ENCODE data around the gene RNF11. TPM values are rescaled to one million over a fixed set of nuclear protein-coding genes. Genes with fewer than 3 reads are reported as not detected.

RNF11 gene
- total RNA-seq, 1 donor from 2014 or later: 120 TPM

DNA sequence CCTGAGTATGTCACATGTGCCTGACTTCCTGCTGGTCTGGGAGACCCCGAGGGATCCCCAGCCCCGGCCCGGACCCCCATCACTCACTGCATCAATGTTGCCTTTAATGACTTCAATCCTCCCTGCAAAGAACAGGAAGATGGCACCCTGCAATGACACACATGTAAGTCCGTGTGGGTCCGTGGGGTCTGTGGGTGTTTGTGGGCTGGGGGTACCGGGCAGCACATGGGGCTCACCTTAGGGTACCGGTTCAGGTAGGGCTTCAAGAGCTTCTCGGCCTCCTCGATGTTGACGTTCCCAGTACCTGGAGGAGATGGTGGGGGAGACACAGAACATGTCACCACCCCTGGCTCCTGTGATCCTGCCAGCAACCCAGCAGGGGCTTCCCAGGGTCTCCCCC is 66.2 kb downstream of the RNF11 start:
- ATAC-seq (no peak), DNase-seq (ENCODE audit: missing footprints) (no peak)
- intact Hi-C loops (cut with DNase I): no loop called here

GRCh38 chr1:51302746-51303145 is 66.7 kb downstream of the RNF11 start:
- ATAC-seq (no peak), DNase-seq (ENCODE audit: missing footprints) (no peak)
- intact Hi-C loops (cut with DNase I): no loop called here

- no peak for ATAC-seq
- intact Hi-C loops (cut with DNase I): no loop called here
- no peak for DNase-seq (ENCODE audit: missing footprints)
Measured at GRCh38 chr1:51303315-51303714, 67.2 kb downstream of the RNF11 start.

- intact Hi-C loops (cut with DNase I): no loop called here
- ATAC-seq (no peak), DNase-seq (ENCODE audit: missing footprints) (no peak)
Measured at GRCh38 chr1:51303751-51304251, 67.7 kb downstream of the RNF11 start.

GRCh38 chr1:51304360-51304759 is 68.3 kb downstream of the RNF11 start:
- DNase-seq (ENCODE audit: missing footprints): no peak
- no peak for ATAC-seq
- intact Hi-C loops (cut with DNase I): no loop called here

GRCh38 chr1:51305371-51305823 is 69.3 kb downstream of the RNF11 start:
- intact Hi-C loops (cut with DNase I): no loop called here
- DNase-seq (ENCODE audit: missing footprints) (no peak), ATAC-seq (no peak)

DNA sequence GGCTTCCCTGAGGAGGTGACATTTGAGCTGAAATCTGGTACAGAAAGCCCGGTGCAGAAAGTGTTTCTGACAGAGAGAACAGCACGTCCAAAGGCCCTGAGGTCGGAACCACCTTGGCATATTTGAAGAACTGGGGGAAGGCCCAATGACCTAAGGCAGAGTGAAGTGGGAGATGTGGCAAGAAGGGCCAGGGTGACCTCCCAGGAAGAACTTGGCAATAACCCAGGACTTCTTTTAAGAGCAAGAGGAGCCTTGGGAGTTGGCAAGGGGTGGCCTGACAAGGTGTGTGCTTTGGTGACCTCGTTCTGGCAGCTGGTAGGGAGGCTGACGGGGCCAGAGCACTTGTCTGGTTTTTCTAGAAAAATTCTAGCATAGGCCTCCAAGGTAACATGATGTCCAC is 70.9 kb downstream of the RNF11 start:
- ATAC-seq (no peak), DNase-seq (ENCODE audit: missing footprints) (no peak)
- intact Hi-C loops (cut with DNase I): no loop called here

GRCh38 chr1:51308636-51309035 is 72.6 kb downstream of the RNF11 start:
- DNase-seq (ENCODE audit: missing footprints) (no peak), ATAC-seq (no peak)
- intact Hi-C loops (cut with DNase I): no loop called here

DNA sequence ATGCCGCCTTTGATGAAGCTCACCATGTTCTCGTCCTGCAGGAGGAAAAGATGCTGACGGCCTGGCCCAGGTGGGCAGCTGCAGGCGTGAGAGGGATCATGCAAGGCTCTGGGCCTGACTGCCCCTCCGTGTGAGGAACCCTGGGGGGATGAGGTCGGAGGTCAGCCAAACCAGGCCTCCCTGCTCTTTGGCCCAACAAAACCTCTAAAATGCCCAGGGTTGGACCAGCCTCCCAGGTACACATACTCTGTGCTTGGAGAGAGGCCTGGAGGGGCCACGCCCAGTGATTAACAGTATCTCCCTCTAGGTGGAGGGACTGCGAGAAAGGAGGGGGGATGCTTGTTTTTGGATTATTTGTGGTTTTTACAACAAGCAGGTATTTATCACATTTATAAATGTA is 73.2 kb downstream of the RNF11 start:
- no peak for DNase-seq (ENCODE audit: missing footprints)
- no peak for ATAC-seq

DNA sequence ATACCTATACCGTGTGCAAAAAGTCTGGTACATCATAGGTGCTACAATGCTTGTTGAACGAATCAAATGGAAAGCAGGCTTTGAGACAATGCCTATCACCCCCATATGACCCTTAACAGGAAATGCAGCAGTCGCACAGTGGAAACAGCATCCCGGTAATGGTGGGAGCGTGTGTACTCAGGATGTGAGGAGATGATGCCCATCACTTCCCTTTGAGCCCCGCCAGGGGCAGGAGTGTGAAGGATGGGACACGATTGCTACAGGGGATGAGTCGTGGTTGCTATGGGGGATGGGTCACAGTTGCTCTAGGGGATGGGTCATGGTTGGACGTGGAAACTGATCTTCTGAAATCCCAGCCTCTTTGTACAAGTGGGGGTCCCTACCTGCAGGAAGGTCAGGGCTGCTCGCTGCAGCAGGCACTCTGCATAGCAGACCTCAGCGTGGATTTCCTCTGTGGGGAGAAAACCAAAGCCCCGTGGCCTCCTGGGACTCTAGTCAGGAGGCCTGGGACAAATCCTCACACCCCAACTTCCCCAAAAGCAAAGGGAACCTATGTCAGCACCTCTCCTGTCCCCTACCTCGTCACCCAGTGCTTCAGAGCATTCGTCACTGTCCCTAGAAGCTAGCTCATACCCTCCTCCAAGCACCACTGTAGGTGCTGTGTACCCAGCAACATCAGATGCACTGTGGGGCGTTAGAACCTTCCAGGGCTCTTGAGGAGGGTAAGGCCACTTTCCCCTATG is 75.0 kb downstream of the RNF11 start:
- no peak for DNase-seq (ENCODE audit: missing footprints)

More for the DNA sequence above, 73.2 kb downstream of the RNF11 start:
- intact Hi-C loops (cut with DNase I): no loop called here

DNA sequence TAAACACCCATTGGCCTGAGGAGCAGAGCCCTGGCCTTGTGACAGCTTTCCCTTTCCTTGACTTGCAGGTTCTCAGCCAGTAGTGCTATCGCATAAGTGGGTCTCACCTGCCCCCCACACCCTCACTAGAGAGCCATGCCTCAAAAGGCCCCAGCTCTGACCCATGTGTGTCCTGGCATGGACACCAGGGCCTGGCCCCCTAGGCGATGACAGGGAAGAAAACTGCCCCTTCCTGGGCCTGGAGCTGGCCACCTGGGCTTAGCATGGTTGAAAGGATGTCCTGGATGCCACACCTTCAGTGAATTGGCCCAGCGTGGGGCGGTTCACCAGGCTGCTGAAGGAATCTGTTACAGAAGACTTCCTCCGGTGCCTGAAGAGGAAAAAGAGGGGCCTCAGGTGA is 75.8 kb downstream of the RNF11 start:
- ATAC-seq (no peak), DNase-seq (ENCODE audit: missing footprints) (no peak)
- intact Hi-C loops (cut with DNase I): no loop called here

More for the DNA sequence above, 75.0 kb downstream of the RNF11 start:
- intact Hi-C loops (cut with DNase I): no loop called here
- ATAC-seq: no peak

DNA sequence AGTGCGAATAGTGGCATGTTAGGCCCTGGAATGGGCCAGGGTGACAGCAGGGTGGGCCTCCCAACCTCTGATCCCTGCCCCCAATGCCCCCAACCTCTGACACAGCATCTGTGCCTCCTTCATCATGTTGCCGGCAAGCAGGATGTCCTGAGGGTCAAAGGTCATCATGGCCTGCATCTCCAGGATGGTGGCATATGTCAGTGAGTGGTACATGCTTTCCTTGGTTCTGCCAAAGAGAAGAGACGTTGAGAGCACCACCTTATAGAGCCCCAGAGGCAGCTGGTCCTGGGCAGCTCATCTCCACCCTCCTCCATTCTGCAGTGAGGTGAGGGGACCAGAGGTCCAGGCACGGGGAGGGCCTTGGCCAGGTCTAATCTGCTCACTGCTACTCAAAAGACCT is 76.6 kb downstream of the RNF11 start:
- intact Hi-C loops (cut with DNase I): no loop called here
- no peak for DNase-seq (ENCODE audit: missing footprints)
- ATAC-seq: no peak

- DNase-seq (ENCODE audit: missing footprints): no peak
- intact Hi-C loops (cut with DNase I): no loop called here
- ATAC-seq: no peak
Measured at GRCh38 chr1:51313268-51313852, 77.3 kb downstream of the RNF11 start.

GRCh38 chr1:51313961-51314777 is 78.1 kb downstream of the RNF11 start:
- intact Hi-C loops (cut with DNase I): no loop called here
- DNase-seq (ENCODE audit: missing footprints) (no peak), ATAC-seq (no peak)

GRCh38 chr1:51314974-51315373 is 78.9 kb downstream of the RNF11 start:
- DNase-seq (ENCODE audit: missing footprints): no peak
- ATAC-seq: no peak
- intact Hi-C loops (cut with DNase I): no loop called here

GRCh38 chr1:51316113-51316845 is 80.2 kb downstream of the RNF11 start:
- DNase-seq (ENCODE audit: missing footprints) (no peak), ATAC-seq (no peak)
- intact Hi-C loops (cut with DNase I): no loop called here

DNA sequence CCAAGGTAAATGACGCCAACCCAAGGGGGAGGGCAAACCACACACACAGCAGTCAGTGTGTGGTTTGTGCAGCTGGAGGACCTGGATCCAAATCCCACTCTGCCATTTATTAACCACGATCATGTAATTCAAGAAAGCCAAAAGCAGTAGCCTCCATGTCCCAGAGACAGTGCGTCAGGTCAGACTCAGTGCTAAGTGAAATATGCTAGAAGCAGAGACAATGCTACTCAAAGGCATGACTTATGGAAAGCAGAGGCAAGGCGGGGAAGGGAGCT is 80.7 kb downstream of the RNF11 start:
- ATAC-seq (no peak), DNase-seq (ENCODE audit: missing footprints) (no peak)
- intact Hi-C loops (cut with DNase I): no loop called here

- DNase-seq (ENCODE audit: missing footprints): no peak
Measured at GRCh38 chr1:51317798-51318197, 81.7 kb downstream of the RNF11 start.

More at GRCh38 chr1:51317798-51318197, 81.7 kb downstream of the RNF11 start:
- intact Hi-C loops (cut with DNase I): no loop called here
- ATAC-seq: no peak
